ENCODE data around the gene SLC25A21. TPM values are rescaled to one million over a fixed set of nuclear protein-coding genes. Genes with fewer than 3 reads are reported as not detected.

The SLC25A21 gene
- total RNA-seq, 4 donors from 2014 or later: 0.08 to 0.29 TPM; not detected in 2

DNA sequence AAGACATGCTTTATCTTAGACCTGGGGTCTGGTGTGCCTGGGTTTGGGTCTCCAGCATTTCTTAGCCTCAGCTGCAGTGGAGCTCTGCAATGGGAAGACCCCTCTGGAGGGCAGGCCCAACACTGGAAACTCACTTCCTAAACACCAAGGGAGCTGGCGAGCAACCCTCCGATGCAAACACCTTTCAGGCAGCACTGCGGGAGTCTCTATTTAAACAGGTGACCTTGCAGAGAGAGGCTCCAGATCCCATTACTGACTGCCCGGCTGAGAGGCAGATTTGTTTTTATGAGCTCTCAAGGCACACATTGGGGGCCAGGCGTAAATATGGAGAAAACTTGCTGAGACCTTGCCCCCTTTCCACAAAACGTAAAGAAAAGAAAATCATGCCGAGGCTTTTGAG is 315.3 kb downstream of the SLC25A21 start:
- TF ChIP-seq, protein P1, sequence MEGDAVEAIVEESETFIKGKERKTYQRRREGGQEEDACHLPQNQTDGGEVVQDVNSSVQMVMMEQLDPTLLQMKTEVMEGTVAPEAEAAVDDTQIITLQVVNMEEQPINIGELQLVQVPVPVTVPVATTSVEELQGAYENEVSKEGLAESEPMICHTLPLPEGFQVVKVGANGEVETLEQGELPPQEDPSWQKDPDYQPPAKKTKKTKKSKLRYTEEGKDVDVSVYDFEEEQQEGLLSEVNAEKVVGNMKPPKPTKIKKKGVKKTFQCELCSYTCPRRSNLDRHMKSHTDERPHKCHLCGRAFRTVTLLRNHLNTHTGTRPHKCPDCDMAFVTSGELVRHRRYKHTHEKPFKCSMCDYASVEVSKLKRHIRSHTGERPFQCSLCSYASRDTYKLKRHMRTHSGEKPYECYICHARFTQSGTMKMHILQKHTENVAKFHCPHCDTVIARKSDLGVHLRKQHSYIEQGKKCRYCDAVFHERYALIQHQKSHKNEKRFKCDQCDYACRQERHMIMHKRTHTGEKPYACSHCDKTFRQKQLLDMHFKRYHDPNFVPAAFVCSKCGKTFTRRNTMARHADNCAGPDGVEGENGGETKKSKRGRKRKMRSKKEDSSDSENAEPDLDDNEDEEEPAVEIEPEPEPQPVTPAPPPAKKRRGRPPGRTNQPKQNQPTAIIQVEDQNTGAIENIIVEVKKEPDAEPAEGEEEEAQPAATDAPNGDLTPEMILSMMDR (IDR thresholded peaks at IDR 0.05): no peak
- no peak for TF ChIP-seq POLR2A (IDR thresholded peaks at IDR 0.05)
- no peak for DNase-seq (ENCODE audit: low spot score in 2 of 2)
- 82 to 89% methylated on average over 7 of the region's 7 CpGs for WGBS, 2 donors
- intact Hi-C loops (cut with DNase I; ENCODE audit: low total_unique reads): no loop called here
- H3K4me3 ChIP-seq (ENCODE audit: low read depth, poor library complexity, severe bottlenecking): no peak overlapping the region

DNA sequence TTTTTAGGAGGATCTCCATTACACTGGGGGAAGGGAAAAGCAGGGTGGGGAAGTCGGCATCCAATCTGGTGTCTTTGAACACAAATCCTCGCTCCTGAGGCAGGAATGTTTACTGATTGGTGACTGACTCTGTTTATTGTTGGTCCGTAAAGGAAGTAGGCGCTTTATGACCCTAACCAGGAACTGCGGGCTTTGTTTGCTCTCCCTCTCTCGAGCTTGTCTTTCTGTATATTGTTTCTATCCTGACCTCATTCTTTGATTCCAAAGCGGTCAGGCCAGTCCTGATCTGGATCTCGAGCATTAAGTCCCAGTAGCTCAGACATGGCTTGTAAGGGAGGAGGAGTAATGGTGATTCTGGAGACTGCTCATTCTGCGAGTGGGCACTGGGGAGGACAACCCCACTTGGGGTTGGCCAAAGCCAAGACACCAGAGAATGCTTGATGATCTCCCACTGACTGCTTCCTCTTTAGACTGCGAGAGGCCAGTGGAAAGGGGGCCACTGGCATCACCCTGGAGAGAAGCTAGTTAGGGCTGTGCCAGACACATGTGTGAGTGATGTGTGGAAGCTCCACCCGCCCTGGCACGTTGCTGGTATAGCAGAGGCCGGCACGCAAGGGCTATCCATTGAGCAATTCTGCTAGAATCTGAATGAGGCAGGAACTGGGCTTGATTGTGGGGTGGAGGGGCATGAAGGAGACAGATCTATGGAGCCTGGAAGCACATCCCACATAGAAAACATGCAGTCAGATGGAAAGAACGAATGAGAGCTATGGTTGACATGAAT is 316.1 kb downstream of the SLC25A21 start:
- TF ChIP-seq, protein P1 (IDR thresholded peaks at IDR 0.05): no peak
- TF ChIP-seq POLR2A (IDR thresholded peaks at IDR 0.05): no peak
- intact Hi-C loops (cut with DNase I; ENCODE audit: low total_unique reads): no loop called here
- no peak for DNase-seq (ENCODE audit: low spot score in 2 of 2)
- H3K4me3 ChIP-seq (ENCODE audit: low read depth, poor library complexity, severe bottlenecking): no peak overlapping the region
- WGBS, 2 donors: 70 to 72% methylated on average over 15 of the region's 15 CpGs

DNA sequence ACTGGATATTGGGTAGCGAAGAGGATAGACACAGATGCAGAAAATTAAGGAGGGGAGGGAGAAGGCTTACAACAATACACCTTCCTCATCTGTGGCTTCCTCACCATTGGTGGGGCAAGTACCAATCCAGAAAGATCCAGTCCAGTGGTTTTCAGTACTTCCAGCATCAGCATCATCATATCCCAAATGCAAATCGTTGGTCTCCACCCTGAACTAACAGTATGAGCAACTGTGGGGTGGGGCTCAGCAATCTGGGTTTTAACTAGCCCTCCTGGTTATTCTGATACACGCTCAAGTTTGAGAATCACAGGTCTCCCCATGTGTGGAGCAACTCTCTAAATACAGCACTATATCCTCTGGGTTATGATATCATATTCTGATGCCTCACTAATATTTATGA is 317.0 kb downstream of the SLC25A21 start:
- 85% methylated on average over 3 of the region's 3 CpGs for WGBS, 2 donors
- no peak overlapping the region for H3K4me3 ChIP-seq (ENCODE audit: low read depth, poor library complexity, severe bottlenecking)
- no peak for TF ChIP-seq POLR2A (IDR thresholded peaks at IDR 0.05)
- TF ChIP-seq, protein P1 (IDR thresholded peaks at IDR 0.05): no peak
- intact Hi-C loops (cut with DNase I; ENCODE audit: low total_unique reads): no loop called here
- DNase-seq (ENCODE audit: low spot score in 2 of 2): no peak

DNA sequence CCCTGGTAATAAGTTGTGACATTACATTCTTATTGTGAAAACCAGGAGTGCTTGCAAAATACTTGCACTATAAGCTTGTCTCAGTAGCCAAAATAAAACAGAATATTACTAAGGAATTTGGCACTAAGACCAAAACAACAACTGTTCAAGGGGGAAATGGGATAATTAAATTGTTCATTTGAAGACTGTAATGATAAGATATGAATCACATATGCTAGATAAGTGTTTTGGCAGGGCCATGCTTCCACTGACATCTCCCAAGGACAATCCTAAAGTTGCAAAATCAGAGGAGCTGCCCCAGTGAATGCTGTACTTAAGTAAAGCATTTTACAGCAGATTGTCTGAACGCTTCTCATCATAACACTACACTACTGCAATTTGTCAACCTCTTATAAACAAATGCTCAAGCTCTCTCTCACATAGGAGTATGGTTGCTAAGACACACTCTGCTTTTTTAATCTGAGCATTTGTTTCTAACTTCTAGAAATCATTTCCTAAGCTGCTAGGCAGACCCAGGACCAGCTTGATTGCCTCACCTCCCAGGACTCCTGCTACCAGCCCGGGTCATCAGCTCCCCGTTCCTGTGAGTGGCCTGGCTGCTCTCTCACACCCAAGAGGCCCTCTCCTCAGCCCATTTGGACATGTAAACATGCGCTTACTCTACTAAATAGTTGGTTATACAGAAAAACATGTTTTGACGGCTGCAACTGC is 319.3 kb downstream of the SLC25A21 start:
- DNase-seq (ENCODE audit: low spot score in 2 of 2): no peak
- intact Hi-C loops (cut with DNase I; ENCODE audit: low total_unique reads): no loop called here
- WGBS, 2 donors: 48 to 50% methylated on average over 5 of the region's 5 CpGs

DNA sequence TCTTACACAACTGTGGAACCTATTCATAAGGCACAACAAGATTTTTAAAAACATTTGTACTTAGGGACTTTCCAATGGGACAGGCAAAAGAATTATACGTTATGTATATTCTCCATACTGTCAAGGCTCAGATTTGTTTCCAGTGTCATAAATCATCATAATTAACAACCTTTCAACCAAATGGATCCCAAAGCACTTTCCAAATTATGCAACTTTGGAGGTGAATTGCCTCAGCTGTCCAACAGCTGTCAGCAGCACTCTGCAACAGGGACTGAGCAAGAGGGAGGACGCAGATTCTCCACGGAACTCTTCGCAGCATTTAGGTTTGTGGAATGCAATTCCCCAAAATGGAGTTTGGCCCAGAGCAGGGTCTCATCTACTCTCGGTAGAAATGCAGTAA is 324.2 kb downstream of the SLC25A21 start:
- DNase-seq (ENCODE audit: low spot score in 2 of 2): no peak
- TF ChIP-seq, protein P1 (IDR thresholded peaks at IDR 0.05): no peak
- TF ChIP-seq POLR2A (IDR thresholded peaks at IDR 0.05): no peak
- WGBS, 2 donors: 77 to 81% methylated on average over 5 of the region's 5 CpGs
- intact Hi-C loops (cut with DNase I; ENCODE audit: low total_unique reads): no loop called here
- no peak overlapping the region for H3K4me3 ChIP-seq (ENCODE audit: low read depth, poor library complexity, severe bottlenecking)

More for the DNA sequence above, 319.3 kb downstream of the SLC25A21 start:
- TF ChIP-seq, protein P1 (IDR thresholded peaks at IDR 0.05): no peak
- TF ChIP-seq POLR2A (IDR thresholded peaks at IDR 0.05): no peak
- no peak overlapping the region for H3K4me3 ChIP-seq (ENCODE audit: low read depth, poor library complexity, severe bottlenecking)

Data from lower leg skin (tissue), 4 donors.